ENCODE data around the gene ERICH6B.

DNA sequence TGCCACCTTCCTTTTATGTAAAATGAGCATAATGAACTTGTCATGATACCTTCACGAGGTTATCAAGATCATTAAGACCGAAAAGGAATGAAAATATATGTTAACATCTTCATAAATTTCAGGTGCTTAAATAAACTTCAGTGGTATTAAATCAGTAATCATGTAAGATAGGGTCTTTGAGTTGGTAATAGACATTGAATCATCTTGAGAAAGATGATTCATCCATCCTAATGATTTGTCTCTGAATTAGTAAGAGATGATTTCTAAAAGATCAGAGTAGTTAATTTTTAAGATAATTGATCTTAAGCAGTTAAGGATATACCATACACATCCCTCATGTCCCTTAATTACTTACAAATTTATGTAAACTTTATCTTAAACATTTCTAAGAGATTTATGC is 98.8 kb downstream of the ERICH6B start:
- TF ChIP-seq, protein P1, sequence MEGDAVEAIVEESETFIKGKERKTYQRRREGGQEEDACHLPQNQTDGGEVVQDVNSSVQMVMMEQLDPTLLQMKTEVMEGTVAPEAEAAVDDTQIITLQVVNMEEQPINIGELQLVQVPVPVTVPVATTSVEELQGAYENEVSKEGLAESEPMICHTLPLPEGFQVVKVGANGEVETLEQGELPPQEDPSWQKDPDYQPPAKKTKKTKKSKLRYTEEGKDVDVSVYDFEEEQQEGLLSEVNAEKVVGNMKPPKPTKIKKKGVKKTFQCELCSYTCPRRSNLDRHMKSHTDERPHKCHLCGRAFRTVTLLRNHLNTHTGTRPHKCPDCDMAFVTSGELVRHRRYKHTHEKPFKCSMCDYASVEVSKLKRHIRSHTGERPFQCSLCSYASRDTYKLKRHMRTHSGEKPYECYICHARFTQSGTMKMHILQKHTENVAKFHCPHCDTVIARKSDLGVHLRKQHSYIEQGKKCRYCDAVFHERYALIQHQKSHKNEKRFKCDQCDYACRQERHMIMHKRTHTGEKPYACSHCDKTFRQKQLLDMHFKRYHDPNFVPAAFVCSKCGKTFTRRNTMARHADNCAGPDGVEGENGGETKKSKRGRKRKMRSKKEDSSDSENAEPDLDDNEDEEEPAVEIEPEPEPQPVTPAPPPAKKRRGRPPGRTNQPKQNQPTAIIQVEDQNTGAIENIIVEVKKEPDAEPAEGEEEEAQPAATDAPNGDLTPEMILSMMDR (conservative IDR thresholded peaks at IDR 0.05; ENCODE audit: low read depth in 2 of 2), result no peak
- no peak for TF ChIP-seq EZH2 (IDR thresholded peaks at IDR 0.05; ENCODE audit: low read depth, unreplicated experiment)
